SHP77 treated with DMSO at 0.1 percent for 48 hours (cell line): ENCODE measurements around the gene PPAN.
A peak's percentile ranks its signal among the peaks of the same experiment; 100 is the strongest.

Source experiments
- DNase-seq: peaks from one replicate; lab custom pipeline; 2025; lab: John Stamatoyannopoulos, UW

Gene PPAN

DNA sequence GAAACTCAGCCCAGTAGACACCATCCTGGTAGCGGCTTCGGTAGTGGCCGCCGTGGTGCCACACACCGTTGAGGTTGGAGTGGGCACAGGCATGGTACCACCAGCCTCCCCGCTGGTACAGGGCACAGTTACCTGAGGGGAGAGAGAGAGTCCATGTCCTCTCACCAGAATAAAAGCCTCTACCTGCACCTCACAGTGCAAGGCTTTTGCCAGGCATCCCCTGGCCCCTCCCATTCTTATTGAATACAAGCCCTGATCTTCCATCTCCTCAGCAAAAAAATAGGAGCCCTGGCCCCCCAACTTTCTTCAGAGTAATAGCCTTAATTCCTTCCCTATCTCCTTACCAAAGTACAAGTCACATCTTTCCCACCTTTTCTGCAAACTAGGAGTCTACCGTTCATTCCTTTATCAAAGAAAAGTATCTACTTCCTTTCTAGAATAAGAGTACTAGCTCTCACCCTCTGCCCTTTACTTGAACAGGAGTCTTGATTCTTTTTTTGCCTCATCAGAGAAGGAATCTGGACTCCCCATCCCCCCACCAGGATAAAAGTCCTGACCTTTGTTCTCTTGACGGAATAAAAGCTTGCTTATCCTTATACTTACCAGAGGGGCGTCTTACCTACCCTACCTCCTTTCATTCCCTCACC lies 13.4 kb upstream of the PPAN start:
- DNase-seq, result no peak

DNA sequence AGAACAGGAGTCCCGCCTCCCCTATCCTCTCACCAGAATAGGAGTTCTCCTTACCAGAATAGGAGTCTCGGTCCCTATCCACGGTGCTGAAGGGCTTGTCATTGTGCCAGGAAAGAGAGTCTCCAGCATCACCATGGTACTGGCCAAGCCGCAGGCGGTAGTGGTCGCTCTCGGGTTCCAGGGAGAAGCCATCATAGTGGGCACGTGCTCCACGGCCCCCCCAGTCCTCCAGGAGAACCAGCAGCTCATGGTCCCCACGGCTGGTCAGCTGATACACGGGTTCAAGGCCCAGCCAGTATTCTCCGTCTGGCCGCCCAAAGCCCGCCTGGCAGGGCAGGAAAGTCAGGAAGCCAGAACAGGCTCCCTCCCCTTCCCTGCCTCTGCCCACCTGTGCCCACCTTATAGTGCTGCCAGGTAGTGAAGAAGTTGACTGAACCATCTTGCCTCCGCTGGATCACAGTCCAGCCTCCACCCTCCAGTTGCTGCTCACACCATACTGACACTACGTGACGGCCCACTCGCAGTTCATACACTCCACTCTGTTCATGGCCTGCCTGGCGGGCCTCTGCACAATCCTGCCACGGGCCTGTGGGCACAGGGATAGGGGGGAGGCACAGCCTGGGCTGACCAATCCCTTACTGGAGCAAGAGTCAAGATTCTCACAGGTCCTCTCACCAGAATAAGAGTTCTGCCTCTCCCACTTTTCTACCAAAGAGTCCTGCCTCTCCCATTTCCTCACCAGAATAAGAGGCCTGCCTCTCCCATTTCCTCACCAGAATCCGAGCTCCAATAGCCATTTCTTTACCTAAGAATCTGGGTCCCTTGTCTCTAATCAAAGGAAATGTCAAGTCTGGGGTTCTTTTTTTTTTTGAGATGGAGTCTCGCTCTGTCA lies 12.6 kb upstream of the PPAN start:
- DNase-seq, result no peak

DNA sequence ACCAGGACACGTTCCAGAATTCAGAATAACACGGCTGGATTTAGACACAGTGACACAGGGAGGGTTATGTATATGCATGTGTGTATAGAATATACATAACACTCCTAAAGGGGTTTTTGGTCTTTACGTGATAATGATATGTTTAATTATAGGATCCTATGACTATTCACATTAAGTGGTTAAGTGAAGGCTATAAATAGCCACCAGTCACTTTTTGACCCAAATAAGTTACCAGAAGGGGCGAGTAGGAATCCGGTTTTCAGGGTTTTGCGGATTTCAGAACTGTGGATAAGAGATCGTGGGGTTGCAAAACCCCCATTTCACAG lies 10.6 kb upstream of the PPAN start:
- DNase-seq, result no peak

DNA sequence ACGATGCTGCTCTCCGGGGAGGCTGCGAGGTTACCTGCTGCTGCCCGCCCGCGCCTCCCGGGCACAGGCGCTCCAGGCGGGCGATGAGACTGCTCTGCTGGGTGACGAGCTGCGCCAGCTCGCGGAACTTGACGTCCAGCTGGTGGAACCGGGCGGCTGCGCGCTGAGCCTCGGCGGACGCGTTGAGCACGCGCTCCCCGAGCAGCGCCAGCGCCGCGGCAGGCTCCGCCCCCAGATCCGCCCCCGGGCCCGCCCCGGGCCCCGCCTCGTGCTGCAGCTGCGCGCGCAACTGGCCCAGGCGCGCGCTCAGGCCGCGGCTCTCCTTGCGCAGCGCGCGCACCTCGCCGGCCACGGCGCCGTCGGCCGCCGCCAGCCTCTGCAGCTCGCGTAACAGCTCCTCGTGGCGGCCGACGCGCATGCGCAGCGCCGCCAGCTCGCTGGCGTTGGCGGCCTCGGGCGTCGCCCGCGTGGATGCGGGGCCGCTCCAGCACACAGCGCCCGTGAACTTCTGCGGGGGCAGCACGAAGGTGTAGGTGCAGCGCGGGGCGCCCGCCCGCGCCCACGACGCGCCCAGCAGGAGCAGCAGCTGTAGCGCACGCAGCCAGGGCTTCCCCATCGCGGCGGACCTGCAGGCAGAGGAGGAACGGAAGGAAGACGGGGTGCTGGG lies 10.1 kb upstream of the PPAN start:
- peak; percentile 86 for DNase-seq

DNA sequence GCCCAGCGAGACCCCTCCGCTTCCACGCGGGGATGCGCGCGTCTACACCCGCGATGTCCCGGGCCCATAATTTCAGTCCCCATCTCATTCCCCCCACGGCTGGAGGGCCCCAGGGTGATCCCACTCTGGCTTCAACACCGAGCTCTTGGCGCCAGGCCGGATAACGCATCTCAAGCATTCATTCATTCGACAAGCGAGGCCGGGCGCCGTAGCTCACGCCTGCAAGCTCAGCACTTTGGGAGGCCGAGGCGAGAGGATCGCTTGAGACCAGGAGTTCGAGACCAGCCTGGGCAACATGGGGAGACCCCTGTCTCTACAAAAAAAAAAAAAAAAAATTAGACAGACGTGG lies 9.6 kb upstream of the PPAN start:
- no peak for DNase-seq

DNA sequence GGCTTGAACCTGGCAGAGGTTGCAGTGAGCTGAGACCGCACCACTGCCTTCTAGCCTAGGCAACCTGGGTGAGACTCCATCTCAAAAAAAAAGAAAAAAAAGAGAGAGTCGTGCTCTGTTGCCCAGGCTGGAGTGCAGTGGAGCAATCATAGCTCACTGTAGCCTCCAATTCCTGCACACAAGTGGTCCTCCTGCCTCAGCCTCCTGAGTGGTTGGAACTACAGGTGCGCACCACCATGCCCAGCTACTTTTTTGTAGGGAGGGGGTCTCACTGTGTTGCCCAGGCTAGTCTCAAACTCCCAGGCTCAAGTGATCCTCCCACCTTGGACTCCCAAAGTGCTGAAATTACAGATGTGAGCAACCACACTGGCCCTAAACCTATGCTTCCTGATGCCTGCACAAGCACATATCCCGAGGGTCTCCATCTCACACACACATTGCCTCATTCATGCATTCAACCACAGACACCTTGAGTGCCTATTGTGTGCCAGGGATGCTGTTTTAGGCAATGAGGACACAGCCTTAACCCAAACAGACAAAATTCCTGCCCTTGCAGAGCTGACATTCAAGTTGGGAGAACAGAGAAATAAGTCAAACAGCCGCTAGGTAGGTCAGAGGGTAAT lies 5.9 kb upstream of the PPAN start:
- DNase-seq, result no peak

- no peak for DNase-seq
Observed at GRCh38 chr19:10102787-10103236, 3.4 kb upstream of the PPAN start.

DNA sequence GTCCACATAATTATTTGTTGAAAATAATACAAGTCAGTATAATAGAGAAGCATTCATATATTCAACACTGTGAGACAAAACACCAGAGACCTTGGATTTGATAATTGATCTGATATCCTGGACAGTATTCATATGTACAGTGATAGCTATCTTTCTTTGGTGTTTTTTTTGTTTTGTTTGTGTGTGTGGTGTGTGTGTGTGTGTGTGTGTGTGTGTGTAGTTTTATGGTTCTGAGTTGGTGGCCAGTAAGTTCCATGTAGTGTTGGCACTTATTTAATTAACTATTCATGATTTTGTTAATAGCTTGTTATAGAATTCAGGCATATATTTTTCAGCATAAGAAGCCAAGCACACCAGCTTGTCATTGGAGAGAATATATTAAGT lies 2.0 kb upstream of the PPAN start:
- no peak for DNase-seq

DNA sequence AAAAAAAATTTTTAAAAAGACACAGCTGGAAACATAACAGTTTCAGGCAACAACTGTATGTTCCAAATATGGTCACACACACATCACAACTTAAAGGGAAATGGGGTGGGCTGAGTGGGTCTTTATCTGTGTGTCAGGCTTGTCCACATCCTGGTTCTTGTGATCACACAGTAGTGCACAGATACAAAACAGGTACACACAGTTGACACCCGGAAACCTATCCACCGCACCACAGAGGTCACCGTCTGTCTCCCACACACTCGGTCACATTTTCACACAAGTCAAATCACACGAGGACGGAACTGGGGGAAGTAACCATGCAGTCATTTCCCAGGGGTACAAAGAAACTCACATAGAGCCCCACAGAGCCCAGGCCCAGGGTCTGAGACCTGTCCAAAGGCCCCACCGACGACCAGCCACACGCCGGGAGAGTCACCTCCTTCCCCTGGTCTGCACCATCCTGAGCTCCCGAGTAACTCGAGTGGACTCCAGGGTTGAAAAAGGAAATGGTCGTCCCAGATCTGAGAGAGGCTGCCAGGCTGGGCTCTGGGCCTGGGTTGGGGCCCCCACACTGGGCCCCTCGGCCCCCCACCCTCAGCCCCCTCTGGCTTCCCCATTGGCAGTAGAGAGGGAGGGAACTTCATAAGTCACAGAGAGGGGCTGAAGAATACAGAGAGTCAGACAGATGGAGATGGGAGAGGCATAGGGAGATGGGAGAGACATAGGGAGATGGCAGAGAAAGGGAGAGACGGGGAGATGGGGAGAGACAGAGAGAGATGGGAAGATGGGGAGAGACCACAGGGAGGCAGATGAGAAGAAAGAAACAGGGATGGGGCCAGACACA lies 1.3 kb upstream of the PPAN start:
- DNase-seq, result no peak

GRCh38 chr19:10105509-10106099 lies 558 bp upstream of the PPAN start:
- no peak for DNase-seq

GRCh38 chr19:10107254-10107653 lies 1.1 kb downstream of the PPAN start:
- no peak for DNase-seq

DNA sequence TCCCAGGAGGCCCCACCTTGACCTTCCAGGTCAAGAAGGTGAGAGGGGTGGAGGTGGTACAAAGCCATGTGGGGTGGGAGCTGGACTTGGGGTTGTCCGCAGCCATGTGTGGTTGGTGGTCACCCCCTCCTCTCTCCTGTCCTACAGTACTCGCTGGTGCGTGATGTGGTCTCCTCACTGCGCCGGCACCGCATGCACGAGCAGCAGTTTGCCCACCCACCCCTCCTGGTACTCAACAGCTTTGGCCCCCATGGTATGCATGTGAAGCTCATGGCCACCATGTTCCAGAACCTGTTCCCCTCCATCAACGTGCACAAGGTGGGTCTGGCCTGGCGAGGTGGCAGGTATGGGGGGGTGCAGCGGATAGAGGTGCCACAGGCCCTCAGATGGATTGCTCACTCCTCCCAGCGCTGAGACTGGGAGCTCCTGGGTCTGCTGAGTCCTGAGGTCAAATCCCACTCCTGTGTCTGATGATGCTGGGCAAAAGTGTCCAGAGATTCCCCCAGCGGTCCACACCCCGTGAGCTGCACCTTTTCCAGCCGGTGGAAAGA lies 1.7 kb downstream of the PPAN start:
- no peak for DNase-seq

GRCh38 chr19:10109528-10109927 lies 3.4 kb downstream of the PPAN start:
- no peak for DNase-seq

DNA sequence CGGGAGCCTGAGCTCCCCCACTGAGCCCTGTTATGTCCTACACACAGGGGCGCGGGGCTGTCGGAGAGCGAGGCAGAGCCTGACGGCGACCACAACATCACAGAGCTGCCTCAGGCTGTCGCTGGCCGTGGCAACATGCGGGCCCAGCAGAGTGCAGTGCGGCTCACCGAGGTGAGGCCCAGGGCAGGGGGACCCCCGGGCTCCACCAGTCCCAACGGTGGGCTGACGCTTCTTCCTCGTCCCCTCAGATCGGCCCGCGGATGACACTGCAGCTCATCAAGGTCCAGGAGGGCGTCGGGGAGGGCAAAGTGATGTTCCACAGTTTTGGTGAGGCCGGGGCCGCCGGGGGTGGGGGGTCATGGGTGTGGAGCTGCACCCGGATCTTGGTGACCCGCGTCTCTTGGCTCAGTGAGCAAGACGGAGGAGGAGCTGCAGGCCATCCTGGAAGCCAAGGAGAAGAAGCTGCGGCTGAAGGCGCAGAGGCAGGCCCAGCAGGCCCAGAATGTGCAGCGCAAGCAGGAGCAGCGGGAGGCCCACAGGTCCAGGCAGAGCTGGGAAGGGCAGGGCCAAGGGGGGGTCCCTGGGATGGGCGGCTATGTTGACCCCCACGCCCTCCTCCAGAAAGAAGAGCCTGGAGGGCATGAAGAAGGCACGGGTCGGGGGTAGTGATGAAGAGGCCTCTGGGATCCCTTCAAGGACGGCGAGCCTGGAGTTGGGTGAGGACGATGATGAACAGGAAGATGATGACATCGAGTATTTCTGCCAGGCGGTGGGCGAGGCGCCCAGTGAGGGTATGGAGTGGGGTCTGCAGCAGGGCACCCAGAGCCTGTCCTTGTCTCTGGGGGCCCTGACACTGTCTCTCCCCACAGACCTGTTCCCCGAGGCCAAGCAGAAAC lies 4.2 kb downstream of the PPAN start:
- no peak for DNase-seq

GRCh38 chr19:10110972-10111317 lies 4.8 kb downstream of the PPAN start:
- no peak for DNase-seq

DNA sequence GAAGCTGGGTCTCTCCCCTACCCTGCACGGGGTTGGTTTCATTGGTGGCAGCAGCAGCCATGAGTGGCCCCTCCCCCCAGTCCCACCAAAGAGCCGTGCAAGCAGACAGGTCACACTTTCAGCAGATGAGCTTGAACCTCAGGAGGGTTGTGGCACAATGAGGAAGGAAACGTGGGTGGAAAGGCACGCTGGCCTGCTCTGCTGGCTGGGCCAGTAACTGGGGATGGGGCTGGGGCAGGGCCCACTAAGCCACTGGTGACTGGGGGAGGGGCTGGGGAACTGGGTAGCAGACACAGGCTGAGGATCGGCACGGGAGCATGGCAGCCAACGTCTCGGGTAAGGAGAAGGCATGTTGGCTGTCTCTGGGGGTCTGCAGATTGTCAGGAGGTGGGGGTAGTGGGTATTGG lies 5.2 kb downstream of the PPAN start, which contains the start of gene P2RY11:
Gene P2RY11, plus strand, starts transcription at position 289 of the 407 bp plus-strand sequence. Its CDS starts 29 bp downstream, at position 318.
- no peak for DNase-seq

- DNase-seq, result no peak
Observed at GRCh38 chr19:10112037-10112761, 6.0 kb downstream of the PPAN start.

DNA sequence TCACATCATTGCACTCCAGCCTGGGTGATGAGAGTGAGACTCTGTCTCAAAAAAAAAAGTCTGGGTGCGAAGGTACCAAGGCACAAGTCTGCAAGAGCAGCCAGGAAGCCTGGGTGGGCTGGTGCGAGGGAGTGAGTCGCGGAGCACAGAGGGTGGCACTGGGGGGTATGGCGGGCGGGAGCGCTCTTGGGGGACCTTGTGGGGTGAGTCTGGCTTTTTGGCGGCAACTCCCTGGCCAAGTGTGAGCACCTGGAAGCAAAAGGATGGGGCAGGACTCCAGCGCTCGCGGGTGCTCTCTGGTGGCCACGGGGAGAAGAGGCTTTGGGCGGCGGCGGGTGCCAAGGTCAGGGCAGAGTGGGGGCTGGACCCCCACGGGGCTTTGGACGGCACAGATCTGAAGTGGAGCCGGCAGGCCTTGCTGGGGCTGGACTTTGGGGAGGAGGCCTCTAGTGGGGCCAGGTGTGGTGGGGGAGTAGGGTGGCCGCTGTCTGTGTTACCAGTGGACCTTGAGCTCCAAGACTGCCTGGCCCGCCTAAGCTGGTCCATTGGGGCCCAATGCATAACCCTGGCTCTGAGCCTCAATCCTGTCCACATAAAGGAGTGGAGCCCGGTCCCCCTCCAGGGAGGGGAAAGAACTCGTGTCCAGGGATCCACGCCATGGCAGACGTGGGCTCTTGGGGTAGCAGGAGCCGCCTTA lies 6.9 kb downstream of the PPAN start:
- no peak for DNase-seq

DNA sequence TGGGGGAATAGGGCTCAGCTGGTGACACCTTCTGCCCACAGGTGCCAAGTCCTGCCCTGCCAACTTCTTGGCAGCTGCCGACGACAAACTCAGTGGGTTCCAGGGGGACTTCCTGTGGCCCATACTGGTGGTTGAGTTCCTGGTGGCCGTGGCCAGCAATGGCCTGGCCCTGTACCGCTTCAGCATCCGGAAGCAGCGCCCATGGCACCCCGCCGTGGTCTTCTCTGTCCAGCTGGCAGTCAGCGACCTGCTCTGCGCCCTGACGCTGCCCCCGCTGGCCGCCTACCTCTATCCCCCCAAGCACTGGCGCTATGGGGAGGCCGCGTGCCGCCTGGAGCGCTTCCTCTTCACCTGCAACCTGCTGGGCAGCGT lies 7.4 kb downstream of the PPAN start:
- no peak for DNase-seq
